ENCODE measurements around the gene NBPF10. TPM values are rescaled to one million over a fixed set of nuclear protein-coding genes. Genes with fewer than 3 reads are reported as not detected.
"Not testable (repeated sequence)": the region's sequence is repeated elsewhere in the genome, so short reads cannot be mapped to it uniquely, and the experiment has no call there.

Gene NBPF10, protein sequence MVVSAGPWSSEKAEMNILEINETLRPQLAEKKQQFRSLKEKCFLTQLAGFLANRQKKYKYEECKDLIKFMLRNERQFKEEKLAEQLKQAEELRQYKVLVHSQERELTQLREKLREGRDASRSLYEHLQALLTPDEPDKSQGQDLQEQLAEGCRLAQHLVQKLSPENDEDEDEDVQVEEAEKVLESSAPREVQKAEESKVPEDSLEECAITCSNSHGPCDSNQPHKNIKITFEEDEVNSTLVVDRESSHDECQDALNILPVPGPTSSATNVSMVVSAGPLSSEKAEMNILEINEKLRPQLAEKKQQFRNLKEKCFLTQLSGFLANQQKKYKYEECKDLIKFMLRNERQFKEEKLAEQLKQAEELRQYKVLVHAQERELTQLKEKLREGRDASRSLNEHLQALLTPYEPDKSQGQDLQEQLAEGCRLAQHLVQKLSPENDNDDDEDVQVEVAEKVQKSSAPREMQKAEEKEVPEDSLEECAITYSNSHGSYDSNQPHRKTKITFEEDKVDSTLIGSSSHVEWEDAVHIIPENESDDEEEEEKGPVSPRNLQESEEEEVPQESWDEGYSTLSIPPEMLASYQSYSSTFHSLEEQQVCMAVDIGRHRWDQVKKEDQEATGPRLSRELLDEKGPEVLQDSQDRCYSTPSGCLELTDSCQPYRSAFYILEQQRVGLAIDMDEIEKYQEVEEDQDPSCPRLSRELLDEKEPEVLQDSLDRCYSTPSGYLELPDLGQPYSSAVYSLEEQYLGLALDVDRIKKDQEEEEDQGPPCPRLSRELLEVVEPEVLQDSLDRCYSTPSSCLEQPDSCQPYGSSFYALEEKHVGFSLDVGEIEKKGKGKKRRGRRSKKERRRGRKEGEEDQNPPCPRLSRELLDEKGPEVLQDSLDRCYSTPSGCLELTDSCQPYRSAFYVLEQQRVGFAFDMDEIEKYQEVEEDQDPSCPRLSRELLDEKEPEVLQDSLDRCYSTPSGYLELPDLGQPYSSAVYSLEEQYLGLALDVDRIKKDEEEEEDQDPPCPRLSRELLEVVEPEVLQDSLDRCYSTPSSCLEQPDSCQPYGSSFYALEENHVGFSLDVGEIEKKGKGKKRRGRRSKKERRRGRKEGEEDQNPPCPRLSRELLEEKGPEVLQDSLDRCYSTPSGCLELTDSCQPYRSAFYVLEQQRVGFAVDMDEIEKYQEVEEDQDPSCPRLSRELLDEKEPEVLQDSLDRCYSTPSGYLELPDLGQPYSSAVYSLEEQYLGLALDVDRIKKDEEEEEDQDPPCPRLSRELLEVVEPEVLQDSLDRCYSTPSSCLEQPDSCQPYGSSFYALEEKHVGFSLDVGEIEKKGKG (N-terminal part only)
- polyA plus RNA-seq = 1 to 10 TPM in 1 of 3 donors, under 1 TPM in 2; 0.51 to 1.5 (median 0.88) TPM

DNA sequence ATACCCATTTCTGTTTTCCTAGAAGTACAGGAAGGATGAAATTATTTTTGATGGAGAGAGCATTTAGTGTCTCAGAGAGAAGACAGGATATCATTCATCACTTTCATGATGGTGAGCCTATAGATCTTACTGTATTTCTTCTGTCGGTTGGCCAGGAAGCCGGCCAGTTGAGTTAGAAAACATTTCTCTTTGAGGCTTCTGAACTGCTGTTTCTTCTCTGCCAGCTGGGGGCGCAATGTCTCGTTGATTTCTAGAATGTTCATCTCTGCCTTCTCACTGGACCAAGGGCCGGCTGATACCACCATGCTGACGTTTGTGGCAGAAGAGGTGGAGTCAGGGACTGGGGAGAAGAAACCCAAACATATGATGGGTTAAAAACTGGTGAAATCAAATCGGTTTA, at the start of gene NBPF10:
NBPF10 (minus strand) TSS at position 340 of the 400 bp plus-strand sequence; CDS start at position 305, 35 bp downstream.
- 0% methylated on average over 2 of the region's 7 CpGs; no CpG with 5 or more reads in 2 of the 3 donors for WGBS, 3 donors
- H3K27ac ChIP-seq (ENCODE audit: low read depth, low read length) = not testable (repeated sequence)

DNA sequence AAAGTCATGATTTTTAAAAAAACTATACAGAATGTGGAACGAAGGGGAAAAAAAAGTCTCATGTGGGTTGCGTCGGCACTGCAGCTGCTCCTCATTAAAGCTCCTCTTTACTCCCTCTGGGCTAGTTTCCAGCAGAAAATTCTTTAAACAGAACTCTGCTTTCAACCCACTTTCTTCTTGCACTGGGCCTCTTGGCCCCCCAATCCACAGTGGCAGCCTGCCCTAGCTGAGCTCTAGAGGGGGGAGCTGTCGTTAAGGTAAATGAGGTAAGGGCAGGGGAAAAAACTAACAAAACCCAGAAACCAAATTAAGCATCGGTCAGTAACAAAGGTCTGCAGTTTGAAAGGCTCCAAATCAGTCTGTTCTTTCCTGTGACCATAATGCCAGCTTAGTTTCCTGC, 29.9 kb upstream of the NBPF10 start:
- H3K27ac ChIP-seq (ENCODE audit: low read depth, low read length) = not testable (repeated sequence)

DNA sequence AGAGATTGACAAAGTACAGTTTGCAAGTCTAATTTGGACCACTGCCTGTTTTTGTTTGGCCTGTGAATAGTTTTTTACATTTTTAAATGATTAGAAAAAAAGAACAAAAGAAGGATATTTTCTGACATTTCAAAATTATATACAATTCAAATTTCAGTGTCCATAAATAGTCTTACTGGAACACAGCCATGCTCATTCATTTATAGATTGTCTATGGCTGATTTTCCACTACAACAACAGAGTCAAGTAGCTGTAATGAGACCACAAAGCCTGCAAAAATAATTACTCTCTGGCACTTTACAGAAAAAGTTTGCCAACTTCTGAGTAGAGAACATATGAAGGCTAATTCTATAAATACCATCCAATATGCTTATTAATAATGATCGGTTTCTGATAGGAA, 23.1 kb upstream of the NBPF10 start:
- not testable (repeated sequence) for H3K27ac ChIP-seq (ENCODE audit: low read depth, low read length)
- no CpG with 5 or more reads among the region's 1 CpG for WGBS, 3 donors

More for the DNA sequence above, 29.9 kb upstream of the NBPF10 start:
- 8% methylated on average over 1 of the region's 5 CpGs; no CpG with 5 or more reads in 2 of the 3 donors for WGBS, 3 donors

DNA sequence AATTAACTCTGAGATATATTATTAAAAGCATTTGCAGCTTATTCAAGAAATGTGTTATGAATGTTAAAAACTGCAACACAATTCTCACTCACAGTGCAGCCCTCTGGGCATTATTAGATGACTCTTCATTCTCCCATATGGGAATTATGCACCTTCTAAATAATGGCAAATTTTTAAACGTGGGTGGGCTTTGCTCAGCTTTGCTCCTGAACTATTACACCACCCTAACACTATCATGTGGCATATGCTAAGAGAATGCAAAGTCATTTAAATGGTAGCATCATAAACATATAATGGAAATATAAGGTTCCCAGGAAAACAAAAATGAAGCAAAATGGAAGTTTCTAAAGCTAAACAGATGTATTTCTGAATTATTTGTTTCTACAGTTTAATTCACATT, 22.7 kb upstream of the NBPF10 start:
- not testable (repeated sequence) for H3K27ac ChIP-seq (ENCODE audit: low read depth, low read length)
- WGBS, 3 donors = no CpG with 5 or more reads among the region's 1 CpG

Other genes with a start within 250 kb of the NBPF10 start
- gene ITGA10, start 234.8 kb downstream of the NBPF10 start, polyA plus RNA-seq = 1 to 10 TPM in 2 of 3 donors, under 1 TPM in 1; 0.64 to 1.8 (median 1.2) TPM
- 10 to 100 TPM; 11.4 to 18.3 (median 15.1) TPM for gene PEX11B, start 226.1 kb downstream of the NBPF10 start, polyA plus RNA-seq
- 100 to 1,000 TPM in 2 of 3 donors, 10 to 100 TPM in 1; 45.6 to 132 (median 102) TPM for gene RBM8A, start 217.3 kb downstream of the NBPF10 start, polyA plus RNA-seq
- gene LIX1L, start 186.8 kb downstream of the NBPF10 start, polyA plus RNA-seq = 10 to 100 TPM in 2 of 3 donors, 1 to 10 TPM in 1; 2.6 to 21.6 (median 12.3) TPM
- gene ANKRD34A, start 180.2 kb downstream of the NBPF10 start, polyA plus RNA-seq = under 1 TPM in 2 of 3 donors, not detected in 1; 0.21 to 0.51 TPM
- 10 to 100 TPM; 15.2 to 78.7 (median 46.4) TPM for gene POLR3GL, start 180.1 kb downstream of the NBPF10 start, polyA plus RNA-seq
- 1,000 to 10,000 TPM in 1 of 3 donors, 100 to 1,000 TPM in 2; 378 to 1,060 (median 834) TPM for gene TXNIP, start 148.2 kb downstream of the NBPF10 start, polyA plus RNA-seq
- gene HJV, start 123.1 kb downstream of the NBPF10 start, polyA plus RNA-seq = not detected
- gene NOTCH2NLA, start 84.2 kb upstream of the NBPF10 start, polyA plus RNA-seq = 10 to 100 TPM; 12.2 to 14.2 (median 13.3) TPM